Measurements from ENCODE around the gene ARRDC2. TPM values are rescaled to one million over a fixed set of nuclear protein-coding genes. Genes with fewer than 3 reads are reported as not detected.

ARRDC2 gene
- total and polyA plus RNA-seq, 9 of the 15 experiments (the other 6 are each of a cell fraction or from before 2014, with no cell fraction given), result 1.9 to 27.4 (median 15.2) TPM

DNA sequence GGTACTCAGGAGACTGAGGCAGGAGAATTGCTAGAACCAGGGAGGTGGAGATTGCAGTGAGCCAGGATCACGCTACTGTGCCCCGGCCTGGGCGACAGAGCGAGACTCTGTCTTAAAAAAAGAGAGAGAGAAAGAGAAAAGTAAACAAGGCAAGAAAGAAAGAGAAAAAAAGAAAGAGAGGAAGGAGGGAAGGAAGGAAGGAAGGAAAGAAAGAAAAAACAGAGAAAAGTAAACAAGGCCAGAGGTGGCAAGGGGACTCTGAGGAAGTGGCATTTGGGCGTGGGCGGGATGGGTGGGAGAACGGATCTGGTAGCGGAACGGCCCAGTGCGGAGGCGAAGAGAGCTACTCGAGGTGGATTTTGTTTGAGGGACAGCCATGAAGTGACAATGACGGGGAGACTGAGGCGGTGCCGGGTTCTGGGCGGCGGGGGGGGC, 7.5 kb upstream of the ARRDC2 start (continued):
- TF ChIP-seq, protein P1, sequence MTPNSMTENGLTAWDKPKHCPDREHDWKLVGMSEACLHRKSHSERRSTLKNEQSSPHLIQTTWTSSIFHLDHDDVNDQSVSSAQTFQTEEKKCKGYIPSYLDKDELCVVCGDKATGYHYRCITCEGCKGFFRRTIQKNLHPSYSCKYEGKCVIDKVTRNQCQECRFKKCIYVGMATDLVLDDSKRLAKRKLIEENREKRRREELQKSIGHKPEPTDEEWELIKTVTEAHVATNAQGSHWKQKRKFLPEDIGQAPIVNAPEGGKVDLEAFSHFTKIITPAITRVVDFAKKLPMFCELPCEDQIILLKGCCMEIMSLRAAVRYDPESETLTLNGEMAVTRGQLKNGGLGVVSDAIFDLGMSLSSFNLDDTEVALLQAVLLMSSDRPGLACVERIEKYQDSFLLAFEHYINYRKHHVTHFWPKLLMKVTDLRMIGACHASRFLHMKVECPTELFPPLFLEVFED (CRISPR knock-in tag; conservative IDR thresholded peaks at IDR 0.05), result 0 out of 2 replicates have a peak, but pooled peaks have one; percentile 53
- TF ChIP-seq ZNF316 (IDR thresholded peaks at IDR 0.05), result peak; percentile 9; the same call in 1 of the 2 replicates
- TF ChIP-seq ZNF175 (CRISPR knock-in tag; IDR thresholded peaks at IDR 0.05; ENCODE audit: low read depth), result peak; percentile 41; the same call in 1 of the 2 replicates
- 0 out of 2 replicates have a peak, but pooled peaks have one; percentile 13 for TF ChIP-seq TAL1 (IDR thresholded peaks at IDR 0.05)
- TF ChIP-seq, protein P2, sequence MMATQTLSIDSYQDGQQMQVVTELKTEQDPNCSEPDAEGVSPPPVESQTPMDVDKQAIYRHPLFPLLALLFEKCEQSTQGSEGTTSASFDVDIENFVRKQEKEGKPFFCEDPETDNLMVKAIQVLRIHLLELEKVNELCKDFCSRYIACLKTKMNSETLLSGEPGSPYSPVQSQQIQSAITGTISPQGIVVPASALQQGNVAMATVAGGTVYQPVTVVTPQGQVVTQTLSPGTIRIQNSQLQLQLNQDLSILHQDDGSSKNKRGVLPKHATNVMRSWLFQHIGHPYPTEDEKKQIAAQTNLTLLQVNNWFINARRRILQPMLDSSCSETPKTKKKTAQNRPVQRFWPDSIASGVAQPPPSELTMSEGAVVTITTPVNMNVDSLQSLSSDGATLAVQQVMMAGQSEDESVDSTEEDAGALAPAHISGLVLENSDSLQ (IDR thresholded peaks at IDR 0.05), result peak; percentile 5; the same call in 1 of the 2 replicates
- TF ChIP-seq, protein P3, sequence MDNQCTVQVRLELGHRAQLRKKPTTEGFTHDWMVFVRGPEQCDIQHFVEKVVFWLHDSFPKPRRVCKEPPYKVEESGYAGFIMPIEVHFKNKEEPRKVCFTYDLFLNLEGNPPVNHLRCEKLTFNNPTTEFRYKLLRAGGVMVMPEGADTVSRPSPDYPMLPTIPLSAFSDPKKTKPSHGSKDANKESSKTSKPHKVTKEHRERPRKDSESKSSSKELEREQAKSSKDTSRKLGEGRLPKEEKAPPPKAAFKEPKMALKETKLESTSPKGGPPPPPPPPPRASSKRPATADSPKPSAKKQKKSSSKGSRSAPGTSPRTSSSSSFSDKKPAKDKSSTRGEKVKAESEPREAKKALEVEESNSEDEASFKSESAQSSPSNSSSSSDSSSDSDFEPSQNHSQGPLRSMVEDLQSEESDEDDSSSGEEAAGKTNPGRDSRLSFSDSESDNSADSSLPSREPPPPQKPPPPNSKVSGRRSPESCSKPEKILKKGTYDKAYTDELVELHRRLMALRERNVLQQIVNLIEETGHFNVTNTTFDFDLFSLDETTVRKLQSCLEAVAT (IDR thresholded peaks at IDR 0.05), result peak; percentile 71 to 73; a peak in 3 of 4 replicates
- no peak for TF ChIP-seq STAG1 (CRISPR knock-in tag; IDR thresholded peaks at IDR 0.05; ENCODE audit: borderline replicate concordance)
- peak; percentile 76 for TF ChIP-seq BRD9 (IDR thresholded peaks at IDR 0.05; ENCODE audit: low read depth, partially characterized antibody)
- peak; percentile 49 for TF ChIP-seq DPF2 (IDR thresholded peaks at IDR 0.05)
- TF ChIP-seq ZNF140 (CRISPR knock-in tag; IDR thresholded peaks at IDR 0.05), result no peak
- TF ChIP-seq, protein P4, sequence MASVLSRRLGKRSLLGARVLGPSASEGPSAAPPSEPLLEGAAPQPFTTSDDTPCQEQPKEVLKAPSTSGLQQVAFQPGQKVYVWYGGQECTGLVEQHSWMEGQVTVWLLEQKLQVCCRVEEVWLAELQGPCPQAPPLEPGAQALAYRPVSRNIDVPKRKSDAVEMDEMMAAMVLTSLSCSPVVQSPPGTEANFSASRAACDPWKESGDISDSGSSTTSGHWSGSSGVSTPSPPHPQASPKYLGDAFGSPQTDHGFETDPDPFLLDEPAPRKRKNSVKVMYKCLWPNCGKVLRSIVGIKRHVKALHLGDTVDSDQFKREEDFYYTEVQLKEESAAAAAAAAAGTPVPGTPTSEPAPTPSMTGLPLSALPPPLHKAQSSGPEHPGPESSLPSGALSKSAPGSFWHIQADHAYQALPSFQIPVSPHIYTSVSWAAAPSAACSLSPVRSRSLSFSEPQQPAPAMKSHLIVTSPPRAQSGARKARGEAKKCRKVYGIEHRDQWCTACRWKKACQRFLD (CRISPR knock-in tag; IDR thresholded peaks at IDR 0.05), result peak; percentile 70; the same call in 1 of the 2 replicates
- TF ChIP-seq EHMT2 (IDR thresholded peaks at IDR 0.05), result 0 out of 2 replicates have a peak, but pooled peaks have one; percentile 29
- TF ChIP-seq ZNF217 (CRISPR knock-in tag; IDR thresholded peaks at IDR 0.05), result no peak
- 0 out of 2 replicates have a peak, but pooled peaks have one; percentile 26 for TF ChIP-seq PTTG1 (tag; IDR thresholded peaks at IDR 0.05; ENCODE audit: low read depth)
- TF ChIP-seq SMARCA5 (IDR thresholded peaks at IDR 0.05), result peak; percentile 48; the same call in 1 of the 2 replicates
- 0 out of 2 replicates have a peak, but pooled peaks have one; percentile 40 for TF ChIP-seq NBN (IDR thresholded peaks at IDR 0.05; ENCODE audit: low read depth)
- 0 out of 2 replicates have a peak, but pooled peaks have one; percentile 61 for TF ChIP-seq LARP7 (IDR thresholded peaks at IDR 0.05)
- TF ChIP-seq, protein P5, sequence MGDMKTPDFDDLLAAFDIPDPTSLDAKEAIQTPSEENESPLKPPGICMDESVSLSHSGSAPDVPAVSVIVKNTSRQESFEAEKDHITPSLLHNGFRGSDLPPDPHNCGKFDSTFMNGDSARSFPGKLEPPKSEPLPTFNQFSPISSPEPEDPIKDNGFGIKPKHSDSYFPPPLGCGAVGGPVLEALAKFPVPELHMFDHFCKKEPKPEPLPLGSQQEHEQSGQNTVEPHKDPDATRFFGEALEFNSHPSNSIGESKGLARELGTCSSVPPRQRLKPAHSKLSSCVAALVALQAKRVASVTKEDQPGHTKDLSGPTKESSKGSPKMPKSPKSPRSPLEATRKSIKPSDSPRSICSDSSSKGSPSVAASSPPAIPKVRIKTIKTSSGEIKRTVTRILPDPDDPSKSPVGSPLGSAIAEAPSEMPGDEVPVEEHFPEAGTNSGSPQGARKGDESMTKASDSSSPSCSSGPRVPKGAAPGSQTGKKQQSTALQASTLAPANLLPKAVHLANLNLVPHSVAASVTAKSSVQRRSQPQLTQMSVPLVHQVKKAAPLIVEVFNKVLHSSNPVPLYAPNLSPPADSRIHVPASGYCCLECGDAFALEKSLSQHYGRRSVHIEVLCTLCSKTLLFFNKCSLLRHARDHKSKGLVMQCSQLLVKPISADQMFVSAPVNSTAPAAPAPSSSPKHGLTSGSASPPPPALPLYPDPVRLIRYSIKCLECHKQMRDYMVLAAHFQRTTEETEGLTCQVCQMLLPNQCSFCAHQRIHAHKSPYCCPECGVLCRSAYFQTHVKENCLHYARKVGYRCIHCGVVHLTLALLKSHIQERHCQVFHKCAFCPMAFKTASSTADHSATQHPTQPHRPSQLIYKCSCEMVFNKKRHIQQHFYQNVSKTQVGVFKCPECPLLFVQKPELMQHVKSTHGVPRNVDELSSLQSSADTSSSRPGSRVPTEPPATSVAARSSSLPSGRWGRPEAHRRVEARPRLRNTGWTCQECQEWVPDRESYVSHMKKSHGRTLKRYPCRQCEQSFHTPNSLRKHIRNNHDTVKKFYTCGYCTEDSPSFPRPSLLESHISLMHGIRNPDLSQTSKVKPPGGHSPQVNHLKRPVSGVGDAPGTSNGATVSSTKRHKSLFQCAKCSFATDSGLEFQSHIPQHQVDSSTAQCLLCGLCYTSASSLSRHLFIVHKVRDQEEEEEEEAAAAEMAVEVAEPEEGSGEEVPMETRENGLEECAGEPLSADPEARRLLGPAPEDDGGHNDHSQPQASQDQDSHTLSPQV (IDR thresholded peaks at IDR 0.05), result no peak
- peak; percentile 79 for TF ChIP-seq EGR1 (conservative IDR thresholded peaks at IDR 0.05)
